Activated naive CD4-positive, alpha-beta T cell treated with anti-CD3 and anti-CD28 coated beads, Interleukin-2, amount 50 U/mL, for 72 hours (primary cell): ENCODE results near the gene WASF1. TPM values are rescaled to one million over a fixed set of nuclear protein-coding genes. Genes with fewer than 3 reads are reported as not detected.

Experiments used
- ATAC-seq, 2 donors: fragments of 150-1000 bp; cut with Tn5 transposase; 2 replicates each; pipeline ENCODE4 v1.10.0; 2021; ENCODE audit warnings: mild to moderate bottlenecking in 2 of 2, moderate library complexity in 2 of 2
- DNase-seq, 2 donors: peaks; one replicate each; pipeline ENCODE4 v3.0.0; 2021 to 2022; ENCODE audit warnings: low spot score in 2 of 2
- H3K27ac Mint-ChIP-seq, 2 donors: one replicate each; pipeline ENCODE4 v1.8.0; 2022; ENCODE audit warnings: mild to moderate bottlenecking in 2 of 2, mixed read lengths in 2 of 2
- H3K36me3 Mint-ChIP-seq, 2 donors: one replicate each; pipeline ENCODE4 v1.8.0; 2022; ENCODE audit warnings: mixed read lengths in 2 of 2
- H3K9me3 Mint-ChIP-seq, 2 donors: one replicate each; pipeline ENCODE4 v1.8.0; 2022; ENCODE audit warnings: mixed read lengths in 2 of 2
- total RNA-seq, 2 donors: library from RNA; stranded (reverse); gene quantifications; one replicate each; pipeline ENCODE4 v1.2.3, GENCODE V29; 2022

The WASF1 gene
- total RNA-seq, 2 donors from 2014 or later = 3.9 to 4.3 TPM

DNA sequence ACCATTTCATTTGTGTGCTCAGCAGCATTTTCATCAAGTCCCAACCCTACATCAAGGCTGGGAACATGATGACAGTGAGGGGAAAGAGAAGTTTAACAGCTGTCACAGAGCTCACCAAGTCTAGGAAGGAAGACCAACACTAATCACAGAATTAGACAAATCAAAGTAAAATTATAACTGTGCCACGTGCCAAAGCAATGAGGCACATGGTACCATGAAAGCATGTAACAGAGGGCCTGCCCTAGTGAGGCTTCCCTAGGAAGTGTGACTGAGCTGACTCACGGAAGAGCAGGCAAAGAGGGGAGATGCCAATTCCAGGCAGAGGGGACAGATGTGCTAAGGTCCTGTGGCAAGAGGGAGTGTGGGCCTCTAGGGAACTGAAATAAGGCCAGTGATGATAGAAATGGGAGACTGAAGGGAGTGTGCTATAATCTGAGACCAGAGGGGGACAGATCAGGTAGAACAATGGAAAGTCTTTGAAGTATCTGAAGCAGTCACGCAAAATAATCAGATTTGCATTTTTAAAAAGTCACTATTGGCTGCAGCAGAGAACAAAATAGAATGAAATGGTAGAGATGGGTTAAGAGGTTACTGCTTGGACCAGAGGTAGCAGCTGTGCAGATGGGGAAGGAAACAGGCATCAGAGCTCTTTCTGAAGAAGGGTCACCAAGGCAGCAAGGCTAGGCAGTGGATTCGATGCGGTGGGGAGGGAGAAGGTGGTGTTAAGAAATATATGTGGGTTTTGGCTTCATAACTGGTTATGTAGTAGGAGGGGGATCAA is 114.5 kb downstream of the WASF1 start:
- no peaks in the 10 kb centered on the region for H3K36me3 Mint-ChIP-seq
- H3K9me3 Mint-ChIP-seq = no peaks in the 10 kb centered on the region
- H3K27ac Mint-ChIP-seq = peak overlapping the region in 1 of 2 donors; percentile 39
- DNase-seq (no peak), ATAC-seq (no peak)

DNA sequence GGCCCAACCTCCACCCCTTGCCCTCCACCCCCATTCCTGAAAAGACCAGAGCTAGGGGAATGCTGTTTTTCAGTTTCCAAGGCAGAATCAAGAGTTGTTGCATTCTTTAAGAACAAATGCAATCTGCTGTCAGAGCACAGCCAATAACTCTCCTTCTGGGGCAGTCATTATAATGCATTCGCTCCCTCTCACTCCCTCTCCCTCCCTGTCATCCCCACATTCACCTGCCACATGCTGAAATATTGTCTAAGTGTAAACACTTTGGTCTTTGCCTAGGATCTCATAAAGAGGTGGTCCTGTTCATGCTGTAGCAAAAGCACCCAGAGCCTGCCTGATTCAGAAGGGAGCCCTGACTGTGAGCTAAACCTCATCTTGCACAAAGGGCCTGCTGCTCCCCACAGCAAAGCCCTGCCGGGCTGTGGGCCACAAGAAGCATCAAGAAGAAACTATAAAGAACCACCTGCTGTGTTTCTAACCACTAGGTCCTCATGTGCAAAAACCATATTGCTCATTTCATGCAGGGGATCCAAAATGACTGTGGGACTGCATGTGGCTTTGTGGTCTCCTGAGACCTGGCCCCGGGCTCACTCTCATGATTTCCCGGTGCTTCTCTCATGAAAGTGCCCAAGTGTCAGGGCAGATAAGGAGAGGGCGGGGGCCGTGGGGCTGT is 115.7 kb downstream of the WASF1 start:
- no peaks in the 10 kb centered on the region for H3K9me3 Mint-ChIP-seq
- DNase-seq = no peak
- H3K36me3 Mint-ChIP-seq = no peaks in the 10 kb centered on the region
- H3K27ac Mint-ChIP-seq = no peak overlapping the region
- peak; percentile 74 to 97 for ATAC-seq

DNA sequence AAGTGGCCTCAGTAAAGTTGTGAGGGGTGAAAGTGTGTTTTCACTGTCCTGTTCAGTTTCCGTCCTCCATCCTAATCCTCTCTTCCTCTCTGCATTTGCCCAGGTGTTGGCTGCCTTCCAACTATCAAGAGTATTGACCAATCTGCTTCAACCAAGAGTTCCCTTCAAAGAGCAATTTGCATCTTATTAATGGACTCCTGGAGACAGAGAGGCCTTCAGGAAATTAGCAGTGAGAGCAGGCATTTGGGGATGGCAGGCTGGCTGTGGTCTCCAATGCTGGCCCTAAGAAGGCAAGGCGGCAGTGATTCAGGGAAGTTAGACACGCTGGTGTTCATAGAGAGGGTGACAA is 124.1 kb downstream of the WASF1 start:
- ATAC-seq = no peak
- H3K9me3 Mint-ChIP-seq = no peaks in the 10 kb centered on the region
- peak overlapping the region in 1 of 2 donors; percentile 63 for H3K27ac Mint-ChIP-seq
- H3K36me3 Mint-ChIP-seq = no peaks in the 10 kb centered on the region
- no peak for DNase-seq

DNA sequence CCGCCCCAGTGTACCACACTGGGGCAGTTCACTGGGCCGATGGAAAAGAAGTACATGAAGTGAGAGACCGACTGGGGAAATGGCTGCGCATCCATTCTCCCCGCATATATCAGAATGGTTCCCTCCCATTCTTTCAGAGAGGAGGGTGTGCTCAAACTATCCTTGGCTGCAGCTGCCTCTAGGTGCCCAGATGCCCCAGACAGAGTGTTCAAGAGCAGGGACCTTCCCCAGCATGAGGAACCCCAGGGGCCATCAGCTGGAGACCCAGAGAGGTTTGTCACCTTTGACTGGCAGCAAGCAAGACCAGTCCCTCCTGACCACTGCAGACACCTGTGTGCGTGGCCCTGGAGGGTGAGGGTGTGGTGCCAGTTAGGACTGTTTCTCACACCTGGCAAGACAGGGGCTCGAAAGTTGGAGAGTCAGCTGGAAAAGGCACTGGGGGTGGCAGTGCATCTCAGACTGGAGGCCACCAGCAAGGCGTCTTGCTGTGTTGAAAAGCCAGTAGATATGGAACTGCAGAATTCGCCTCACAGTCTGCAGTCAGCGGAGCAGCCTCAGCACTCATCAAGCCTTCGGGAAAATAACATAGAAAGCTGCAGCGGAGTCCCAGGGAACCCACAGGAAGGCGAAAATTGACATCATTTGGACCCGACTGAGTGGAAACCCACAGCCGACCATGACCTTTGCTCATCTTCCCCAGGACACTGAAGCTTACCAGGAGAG is 124.6 kb downstream of the WASF1 start:
- H3K27ac Mint-ChIP-seq = no peak overlapping the region
- ATAC-seq = no peak
- peak in 1 of 2 donors; percentile 33 for DNase-seq
- no peaks in the 10 kb centered on the region for H3K36me3 Mint-ChIP-seq
- H3K9me3 Mint-ChIP-seq = no peaks in the 10 kb centered on the region

DNA sequence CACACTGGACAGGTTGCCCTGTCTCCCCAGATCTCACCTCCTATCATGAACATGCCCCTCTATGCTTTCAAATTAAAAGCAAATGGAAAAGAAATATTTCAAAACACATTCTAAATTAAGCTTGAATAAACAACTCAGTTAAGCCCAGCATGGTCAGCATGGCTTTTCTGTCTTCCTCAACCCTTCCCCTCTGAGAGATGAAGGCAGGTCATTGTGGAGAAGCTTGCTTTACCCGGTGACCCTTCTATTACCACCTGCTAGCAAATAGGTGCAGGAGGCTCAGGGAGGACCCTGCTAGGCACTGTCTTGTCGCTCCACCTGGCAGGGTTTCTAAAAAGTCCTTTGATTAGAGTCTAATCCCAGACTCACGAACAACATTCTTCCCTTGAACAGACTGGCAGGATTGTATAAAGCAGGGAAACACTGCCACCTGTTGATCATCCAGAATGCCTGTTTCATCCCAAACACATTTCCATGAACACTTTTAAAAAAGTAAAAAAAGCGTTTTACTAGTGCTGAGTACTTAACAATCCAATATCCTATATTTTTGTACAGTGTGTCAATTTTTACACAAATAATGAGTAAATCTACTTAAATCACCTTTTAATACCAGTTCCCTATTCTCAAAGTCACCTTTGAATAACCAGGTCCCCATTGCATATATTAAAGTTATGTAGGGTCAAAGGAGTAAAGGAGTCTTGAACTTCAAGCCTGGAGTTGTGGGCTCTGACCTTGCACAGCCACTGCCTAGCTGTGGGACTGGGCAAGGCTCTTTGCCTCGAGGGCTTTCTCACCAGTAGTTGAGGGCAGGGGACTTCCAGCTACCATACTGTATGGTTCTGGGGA is 125.9 kb downstream of the WASF1 start:
- ATAC-seq = no peak

DNA sequence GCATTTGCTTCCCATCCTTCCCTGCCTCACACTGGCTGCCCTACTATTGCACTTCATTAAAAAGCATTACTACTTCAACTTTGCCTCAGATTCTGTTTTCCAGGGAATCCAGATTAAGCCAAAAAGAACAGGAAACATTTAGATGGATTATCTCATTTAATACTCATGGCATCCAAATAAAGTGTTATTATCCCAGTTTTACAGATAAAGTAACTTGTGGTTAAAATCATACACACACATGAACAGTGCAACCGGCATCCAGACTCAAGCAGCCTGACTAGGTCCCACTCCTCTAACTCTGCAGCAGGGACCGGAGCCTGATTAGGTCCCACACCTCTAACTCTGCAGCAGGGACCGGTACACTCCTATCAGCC is 129.0 kb downstream of the WASF1 start:
- Mint-ChIP-seq H3K36me3 (no peaks in the 10 kb centered on the region), H3K9me3 (no peaks in the 10 kb centered on the region), H3K27ac (no peak overlapping the region)
- no peak for ATAC-seq
- DNase-seq = no peak

More for the DNA sequence above, 125.9 kb downstream of the WASF1 start:
- Mint-ChIP-seq H3K36me3 (no peaks in the 10 kb centered on the region), H3K27ac (no peak overlapping the region), H3K9me3 (no peaks in the 10 kb centered on the region)
- DNase-seq = peak in 1 of 2 donors; percentile 18

Other genes starting within 250 kb of the WASF1 start
- gene GPR6, start 201.4 kb downstream of the WASF1 start, total RNA-seq = not detected
- gene CDC40, start 757 bp upstream of the WASF1 start, total RNA-seq = 10 to 100 TPM; 26.0 to 40.1 TPM
- gene METTL24, start 178.7 kb upstream of the WASF1 start, total RNA-seq = not detected
- under 1 TPM in 1 of 2 donors, not detected in 1; 0.34 TPM for gene DDO, start 235.9 kb upstream of the WASF1 start, total RNA-seq